Left renal pelvis (tissue), 4 donors: ENCODE data around the gene ADAMTS6. TPM values are rescaled to one million over a fixed set of nuclear protein-coding genes. Genes with fewer than 3 reads are reported as not detected.

Source experiments
- DNase-seq, 4 donors: peaks; one replicate each; pipeline ENCODE4 v3.0.0-alpha.2; 2013; ENCODE audit warnings: low read depth in 4 of 4, low spot score in 3 of 4
- polyA plus RNA-seq, 4 donors: library from polyadenylated mRNA; unstranded; fragments of 120-200 nt; gene quantifications; one replicate each; pipeline ENCODE4 v1.2.1, GENCODE V29; 2013; ENCODE audit not compliant: insufficient read length in 4 of 4

ADAMTS6 gene
- polyA plus RNA-seq, 4 donors, result 2.6 to 8.1 (median 3.0) TPM

- no peak for DNase-seq
These were observed 361.3 kb downstream of the ADAMTS6 start for GRCh38 chr5:65120371-65120967.

- no peak for DNase-seq
These were observed 364.2 kb downstream of the ADAMTS6 start for GRCh38 chr5:65117525-65117924.

- DNase-seq, result no peak
These were observed 367.9 kb downstream of the ADAMTS6 start for GRCh38 chr5:65113771-65114170.

GRCh38 chr5:65111961-65112658 lies 369.6 kb downstream of the ADAMTS6 start:
- DNase-seq, result no peak

- no peak for DNase-seq
These were observed 372.7 kb downstream of the ADAMTS6 start for GRCh38 chr5:65108786-65109743.

- DNase-seq, result no peak
These were observed 376.4 kb downstream of the ADAMTS6 start for GRCh38 chr5:65105301-65105700.

- DNase-seq, result no peak
These were observed 376.9 kb downstream of the ADAMTS6 start for GRCh38 chr5:65104831-65105230.

- peak in 1 of 4 donors; percentile 5 for DNase-seq
These were observed 377.8 kb downstream of the ADAMTS6 start for GRCh38 chr5:65103756-65104440.

- DNase-seq, result peak in 3 of 4 donors; percentile 48 to 63 (median 51)
These were observed 378.6 kb downstream of the ADAMTS6 start for GRCh38 chr5:65102976-65103711.

GRCh38 chr5:65102371-65102975 lies 379.2 kb downstream of the ADAMTS6 start:
- peak in 1 of 4 donors; percentile 29 for DNase-seq

- no peak for DNase-seq
These were observed 380.1 kb downstream of the ADAMTS6 start for GRCh38 chr5:65101632-65102100.

- peak in 3 of 4 donors; percentile 39 to 43 (median 40) for DNase-seq
These were observed 380.6 kb downstream of the ADAMTS6 start for GRCh38 chr5:65100911-65101631.

Other genes starting within 250 kb of the ADAMTS6 start
- 10 to 100 TPM; 32.0 to 40.1 (median 37.3) TPM for gene CENPK, start 81.2 kb upstream of the ADAMTS6 start, polyA plus RNA-seq
- gene PPWD1, start 81.4 kb upstream of the ADAMTS6 start, polyA plus RNA-seq, result 10 to 100 TPM; 64.0 to 90.9 (median 77.8) TPM
- gene TRIM23, start 142.4 kb upstream of the ADAMTS6 start, polyA plus RNA-seq, result 10 to 100 TPM; 23.9 to 26.1 (median 24.5) TPM
- gene SHLD3, start 143.1 kb upstream of the ADAMTS6 start, polyA plus RNA-seq, result 1 to 10 TPM; 3.5 to 5.5 (median 4.2) TPM
- gene TRAPPC13, start 143.1 kb upstream of the ADAMTS6 start, polyA plus RNA-seq, result 10 to 100 TPM; 27.1 to 35.7 (median 33.0) TPM
- gene SGTB, start 240.2 kb upstream of the ADAMTS6 start, polyA plus RNA-seq, result 10 to 100 TPM in 3 of 4 donors, 1 to 10 TPM in 1; 8.6 to 10.7 (median 10.2) TPM
- gene NLN, start 240.3 kb upstream of the ADAMTS6 start, polyA plus RNA-seq, result 10 to 100 TPM; 20.0 to 46.3 (median 34.7) TPM